HL-60/S4 treated with retinoic acid at 250 ng/mL for 4 days and 3 days (cell line): ENCODE measurements around the gene TTPAL.

Experiments used
- in situ Hi-C: fragments of 300-500 bp; cut with MboI; formaldehyde crosslinking; loops from 2 replicates; pipeline ENCODE4 v1.7.0; 2022; ENCODE audit warnings: low sequenced_read_pairs

The TTPAL gene

GRCh38 chr20:44475694-44476560, at the start of gene TTPAL:
Gene TTPAL, plus strand, starts transcription at chr20:44475874. Its CDS starts 4,126 bp downstream, at chr20:44480000.
- in situ Hi-C loops = no loop called here

GRCh38 chr20:44425923-44426322, 49.8 kb upstream of the TTPAL start:
- in situ Hi-C loops = no loop called here

- in situ Hi-C loops = no loop called here
Measured at GRCh38 chr20:44426879-44427790, 48.5 kb upstream of the TTPAL start.

- in situ Hi-C loops = no loop called here
Measured at GRCh38 chr20:44427804-44428173, 47.9 kb upstream of the TTPAL start.

- in situ Hi-C loops = no loop called here
Measured at GRCh38 chr20:44428174-44429016, 47.3 kb upstream of the TTPAL start.

- in situ Hi-C loops = no loop called here
Measured at GRCh38 chr20:44429017-44429339, 46.7 kb upstream of the TTPAL start.

- in situ Hi-C loops = no loop called here
Measured at GRCh38 chr20:44429419-44430269, 46.0 kb upstream of the TTPAL start.

GRCh38 chr20:44430270-44431065, 45.2 kb upstream of the TTPAL start:
- in situ Hi-C loops = no loop called here

GRCh38 chr20:44431118-44431501, 44.6 kb upstream of the TTPAL start:
- in situ Hi-C loops = no loop called here

GRCh38 chr20:44431502-44432234, 44.0 kb upstream of the TTPAL start:
- in situ Hi-C loops = no loop called here

GRCh38 chr20:44432618-44433577, 42.8 kb upstream of the TTPAL start:
- in situ Hi-C loops = no loop called here

- in situ Hi-C loops = no loop called here
Measured at GRCh38 chr20:44433751-44434538, 41.7 kb upstream of the TTPAL start.

GRCh38 chr20:44435630-44436335, 39.9 kb upstream of the TTPAL start:
- in situ Hi-C loops = no loop called here

- in situ Hi-C loops = no loop called here
Measured at GRCh38 chr20:44436393-44436792, 39.3 kb upstream of the TTPAL start.

GRCh38 chr20:44437497-44437896, 38.2 kb upstream of the TTPAL start:
- in situ Hi-C loops = no loop called here

- in situ Hi-C loops = no loop called here
Measured at GRCh38 chr20:44438782-44439181, 36.9 kb upstream of the TTPAL start.
